Adrenal gland (tissue), 12 donors: ENCODE results near the gene EFNA3. TPM values are rescaled to one million over a fixed set of nuclear protein-coding genes. Genes with fewer than 3 reads are reported as not detected.

Source experiments
- DNase-seq, 7 donors: peaks; one replicate each; pipeline ENCODE4 v3.0.0-alpha.2; 2019 to 2020
- H3K27ac ChIP-seq, 5 donors: fragments of 200-600 bp; sonication (generic) in 4 of 5; 1 replicate in 3 of 5; 2 replicates in 2 of 5; pipeline versions ENCODE4 v1.5.1 to v1.8.0; 2016 to 2020; ENCODE audit warnings: mild to moderate bottlenecking in 1 of 5
- H3K27me3 ChIP-seq: fragments of 200-600 bp; 2 replicates; pipeline ENCODE4 v1.8.0; 2021
- H3K36me3 ChIP-seq, 2 donors: fragments of 200-600 bp; replicated peaks in 1 of 2; 1 replicate in 1 of 2; 2 replicates in 1 of 2; pipeline versions ENCODE4 v1.5.1 to v1.8.0; 2018 to 2022
- H3K4me1 ChIP-seq, 2 donors: fragments of 200-600 bp; replicated peaks in 1 of 2; 1 replicate in 1 of 2; 2 replicates in 1 of 2; pipeline versions ENCODE4 v1.5.1 to v1.8.0; 2018 to 2021
- H3K4me3 ChIP-seq, 4 donors: fragments of 200-600 bp; sonication (generic) in 3 of 4; one replicate each; pipeline ENCODE4 v1.5.1; 2016 to 2018
- H3K9me3 ChIP-seq, 3 donors: fragments of 200-600 bp; sonication (generic) in 1 of 3; replicated peaks in 1 of 3; 1 replicate in 2 of 3; 2 replicates in 1 of 3; pipeline versions ENCODE4 v1.5.1 to v1.8.0; 2016 to 2021
- POLR2A ChIP-seq, 2 donors: fragments of 450-650 bp; IDR thresholded peaks; one replicate each; pipeline ENCODE4 v1.6.1; 2017; ENCODE audit warnings: antibody characterized with exemption in 2 of 2, mild to moderate bottlenecking in 2 of 2, moderate library complexity in 1 of 2
- WGBS, 4 donors: extraction: QIAGEN DNeasy Blood & Tissue Kit in 2 of 4; methylation state at CpG; one replicate each; pipeline versions ENCODE4 v1.1.5 to v1.1.7; 2013 to 2017; 5-methylcytosine and 5-hydroxymethylcytosine counted together
- intact Hi-C, 2 donors: fragments of 100-400 bp; cut with DNase I; formaldehyde crosslinking; loops; one replicate each; pipeline versions ENCODE4 v1.14.1 to v1.15.0; 2022 to 2023
- polyA plus RNA-seq, 3 donors: library from polyadenylated mRNA; stranded (reverse); fragments of 200-250 nt in 2 of 3; fragments of 350-450 nt in 1 of 3; fragmentation: Illumina TruSeq in 1 of 3; extraction: RNeasy Lipid Tissue Mini Kit (QIAGEN cat#74804) in 1 of 3; gene quantifications; one replicate each; pipeline ENCODE4 v1.2.3, GENCODE V29; 2013 to 2014
- total RNA-seq, 9 donors: library from RNA; depleted of rRNA in 4 of 9; stranded (reverse); fragments of >200 nt in 4 of 9; fragments of 120-200 nt in 1 of 9; fragmentation: NEBNext Ultra II Directional in 1 of 9; extraction: Animal tissue kit (Norgen Biotek cat#: 25700) in 1 of 9; gene quantifications; one replicate each; pipeline versions ENCODE4 v1.1.0 to v1.2.4, GENCODE V29; 2013 to 2023
- TF ChIP-seq, protein P1 (sequence below), 6 experiments: fragments of 450-650 bp in 4 of 6; fragments of 200-600 bp in 2 of 6; sonication (generic) in 1 of 6; IDR thresholded peaks; 1 replicate in 5 of 6; 2 replicates in 1 of 6; pipeline versions ENCODE4 v1.5.1 to v1.8.0; 2016 to 2021; ENCODE audit warnings: antibody characterized with exemption in 6 of 6, mild to moderate bottlenecking in 2 of 6, moderate library complexity in 1 of 6
- donor health status: healthy with polysubstance abuse.
- donor health status: Bipolar disorder and iron deficiency.
- donor health status: DM: yes; HTN: yes; CAD: no.
- donor health status: DM: no; HTN: no; CAD: no.
- donor health status: DM: no; HTN: no; CAD: no.
- donor health status: DM: yes; HTN: yes; CAD: no.

Gene EFNA3
- total and polyA plus RNA-seq, 12 donors, result 1.4 to 7.3 (median 3.3) TPM

DNA sequence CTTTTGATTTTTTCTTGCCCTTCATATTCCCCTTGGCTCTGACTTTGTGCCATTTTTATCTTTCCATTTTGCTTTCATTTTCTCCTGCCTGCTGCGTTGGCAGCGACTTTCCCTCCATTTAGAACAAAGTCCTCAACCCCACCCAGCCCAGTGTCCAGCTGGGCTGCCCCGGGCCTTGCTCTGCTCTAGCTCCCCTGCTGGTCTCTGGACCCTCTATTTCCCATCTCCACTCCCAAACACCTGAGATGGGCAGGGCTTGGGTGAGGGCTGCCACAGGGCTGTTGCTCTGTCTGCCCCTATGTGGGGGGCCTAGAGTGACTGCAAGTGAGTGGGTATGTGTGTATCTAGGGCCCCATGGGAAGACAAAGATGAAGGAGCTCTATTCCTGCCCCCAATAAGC, 34.8 kb upstream of the EFNA3 start:
- TF ChIP-seq POLR2A (IDR thresholded peaks at IDR 0.05), result no peak
- TF ChIP-seq, protein P1, sequence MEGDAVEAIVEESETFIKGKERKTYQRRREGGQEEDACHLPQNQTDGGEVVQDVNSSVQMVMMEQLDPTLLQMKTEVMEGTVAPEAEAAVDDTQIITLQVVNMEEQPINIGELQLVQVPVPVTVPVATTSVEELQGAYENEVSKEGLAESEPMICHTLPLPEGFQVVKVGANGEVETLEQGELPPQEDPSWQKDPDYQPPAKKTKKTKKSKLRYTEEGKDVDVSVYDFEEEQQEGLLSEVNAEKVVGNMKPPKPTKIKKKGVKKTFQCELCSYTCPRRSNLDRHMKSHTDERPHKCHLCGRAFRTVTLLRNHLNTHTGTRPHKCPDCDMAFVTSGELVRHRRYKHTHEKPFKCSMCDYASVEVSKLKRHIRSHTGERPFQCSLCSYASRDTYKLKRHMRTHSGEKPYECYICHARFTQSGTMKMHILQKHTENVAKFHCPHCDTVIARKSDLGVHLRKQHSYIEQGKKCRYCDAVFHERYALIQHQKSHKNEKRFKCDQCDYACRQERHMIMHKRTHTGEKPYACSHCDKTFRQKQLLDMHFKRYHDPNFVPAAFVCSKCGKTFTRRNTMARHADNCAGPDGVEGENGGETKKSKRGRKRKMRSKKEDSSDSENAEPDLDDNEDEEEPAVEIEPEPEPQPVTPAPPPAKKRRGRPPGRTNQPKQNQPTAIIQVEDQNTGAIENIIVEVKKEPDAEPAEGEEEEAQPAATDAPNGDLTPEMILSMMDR (IDR thresholded peaks at IDR 0.05), result no peak
- Histone ChIP-seq H3K4me3 (no peak overlapping the region), H3K9me3 (no peaks in the 10 kb centered on the region), H3K27me3 (no peaks in the 10 kb centered on the region), H3K36me3 (no peaks in the 10 kb centered on the region), H3K27ac (no peak overlapping the region), H3K4me1 (peaks cover 3 to 9% of the 10 kb centered on the region in 2 donors)
- 79 to 83% (median 82%) methylated on average over 3 of the region's 3 CpGs for WGBS, 4 donors
- intact Hi-C loops, result no loop called here
- DNase-seq, result no peak

DNA sequence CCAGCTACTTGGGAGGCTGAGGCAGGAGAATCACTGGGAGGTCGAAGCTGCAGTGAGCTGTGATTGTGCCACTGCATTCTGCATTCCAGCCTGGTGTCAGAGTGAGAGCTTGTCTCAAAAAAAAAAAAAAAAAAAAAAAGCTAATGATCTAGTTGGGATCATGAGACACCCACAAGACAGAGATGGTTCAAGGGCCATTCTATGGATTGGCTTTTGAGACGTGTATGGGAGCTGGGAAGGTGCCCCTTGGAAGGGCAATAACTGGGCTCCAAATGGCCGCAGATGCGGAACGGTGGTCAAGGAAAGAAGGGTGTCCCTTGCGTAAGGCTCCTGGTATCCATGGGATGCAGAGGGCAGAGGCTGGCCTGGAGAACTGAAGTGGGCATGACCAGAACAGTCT, 34.3 kb upstream of the EFNA3 start:
- TF ChIP-seq, protein P1 (IDR thresholded peaks at IDR 0.05), result no peak
- TF ChIP-seq POLR2A (IDR thresholded peaks at IDR 0.05), result no peak
- Histone ChIP-seq H3K9me3 (no peaks in the 10 kb centered on the region), H3K36me3 (no peaks in the 10 kb centered on the region), H3K4me1 (peaks cover 3 to 9% of the 10 kb centered on the region in 2 donors), H3K4me3 (no peak overlapping the region), H3K27ac (peak overlapping the region in 3 of 5 donors; percentile 7 to 43 (median 43)), H3K27me3 (no peaks in the 10 kb centered on the region)
- 86 to 91% (median 88%) methylated on average over 6 of the region's 6 CpGs for WGBS, 4 donors
- intact Hi-C loops, result no loop called here
- DNase-seq, result no peak

DNA sequence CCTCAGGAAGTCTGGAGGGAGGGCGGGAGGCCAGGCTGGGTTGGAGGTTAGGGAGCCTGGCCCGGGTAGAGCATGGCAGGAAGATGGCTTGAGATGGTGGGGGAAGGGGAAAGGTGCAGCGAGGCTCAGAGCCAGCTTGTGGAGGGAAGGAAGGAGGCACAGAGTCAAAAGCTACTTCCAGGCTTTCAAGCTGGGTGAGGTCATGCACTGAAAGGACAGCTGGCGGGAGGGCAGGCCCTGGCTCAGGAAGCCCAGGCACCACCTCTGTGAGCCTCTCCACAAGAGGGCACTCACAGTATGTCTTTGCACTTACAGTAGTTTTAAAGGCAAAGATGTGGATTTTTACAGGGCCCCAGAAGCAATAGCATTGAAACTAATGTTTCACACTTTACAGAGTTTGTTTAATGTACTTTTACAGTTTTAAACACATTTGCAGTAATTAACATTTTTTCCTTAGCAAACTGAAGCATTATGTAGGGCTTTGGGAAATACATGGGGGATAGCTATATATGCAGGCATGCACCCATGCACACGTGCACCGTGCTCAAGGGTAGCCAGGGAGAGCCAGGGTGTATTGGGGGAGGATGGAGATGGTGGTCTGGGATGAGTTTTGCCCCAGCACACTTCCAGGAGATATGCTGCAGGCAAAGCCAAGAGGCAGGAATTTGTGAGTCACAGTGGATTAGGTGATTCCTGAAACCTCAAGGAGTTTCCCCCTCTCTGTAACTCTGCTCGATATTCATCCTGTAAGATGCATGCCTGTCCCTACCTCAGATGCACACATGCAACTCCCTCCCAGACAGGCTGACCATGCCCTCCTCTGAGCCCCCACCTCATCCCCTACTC, 33.6 kb upstream of the EFNA3 start:
- Histone ChIP-seq H3K36me3 (no peaks in the 10 kb centered on the region), H3K9me3 (no peaks in the 10 kb centered on the region), H3K27ac (peak overlapping the region in 3 of 5 donors; percentile 7 to 43 (median 43)), H3K4me1 (peaks cover 6 to 16% of the 10 kb centered on the region in 2 donors), H3K4me3 (no peak overlapping the region), H3K27me3 (no peaks in the 10 kb centered on the region)
- no peak for TF ChIP-seq POLR2A (IDR thresholded peaks at IDR 0.05)
- TF ChIP-seq, protein P1 (IDR thresholded peaks at IDR 0.05), result peak; percentile 65 to 85 (median 78)
- 45 to 58% (median 46%) methylated on average over 6 to 7 of the region's 7 CpGs for WGBS, 4 donors
- DNase-seq, result peak; percentile 85 to 96 (median 91)
- intact Hi-C loops, result loop anchor here in 1 of 2 donors (5.0 kb wide), 1 partner anchor 37 kb away; no protein-coding TSS in a partner anchor

DNA sequence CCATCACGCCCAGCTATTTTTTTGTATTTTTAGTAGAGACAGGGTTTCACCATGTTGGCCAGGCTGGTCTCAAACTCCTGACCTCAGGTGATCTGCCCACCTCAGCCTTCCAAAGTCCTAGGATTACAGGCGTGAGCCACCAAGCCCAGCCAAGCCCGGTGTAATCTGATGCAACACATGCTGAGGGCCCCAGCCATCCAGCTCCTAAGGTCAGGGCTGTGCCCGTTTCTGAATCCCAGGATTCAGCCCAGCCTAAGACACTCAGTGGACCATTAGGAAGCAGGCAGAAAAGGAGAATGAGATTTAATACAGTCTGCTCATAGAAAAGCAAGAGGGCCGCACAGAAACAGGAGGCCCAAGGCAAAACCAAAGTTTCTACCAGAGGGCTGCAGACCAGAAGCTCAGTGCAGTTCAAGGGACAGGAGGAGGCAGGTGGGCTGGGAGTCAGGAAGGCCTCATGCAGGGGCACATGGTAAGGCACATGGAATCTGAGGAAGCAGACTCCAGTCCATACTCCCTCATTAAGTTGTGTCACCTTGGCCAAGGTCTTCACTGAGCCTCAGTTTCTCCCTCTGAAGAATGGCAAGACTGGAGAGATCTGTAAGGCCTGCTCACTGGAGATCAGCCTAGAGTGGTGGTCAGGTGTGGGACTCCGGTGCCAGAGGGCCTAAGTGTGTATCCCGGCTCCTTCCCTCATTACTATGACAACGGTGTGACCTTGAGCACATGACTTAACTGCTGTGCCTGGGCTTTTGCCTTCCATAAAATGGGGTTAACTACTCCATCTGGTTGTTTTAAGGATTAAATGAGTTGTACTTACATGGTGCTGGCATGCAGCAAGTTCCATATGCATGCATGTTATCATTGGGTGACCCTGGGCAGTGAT, 29.9 kb upstream of the EFNA3 start:
- intact Hi-C loops, result loop anchor here in 1 of 2 donors (5.0 kb wide), 1 partner anchor 34 kb away; no protein-coding TSS in a partner anchor
- peaks cover 15 to 35% of the 10 kb centered on the region in 2 donors for H3K4me1 ChIP-seq
- no peaks in the 10 kb centered on the region for H3K36me3 ChIP-seq
- DNase-seq, result no peak
- no peak overlapping the region for H3K27ac ChIP-seq
- no peaks in the 10 kb centered on the region for H3K9me3 ChIP-seq
- H3K4me3 ChIP-seq, result no peak overlapping the region
- TF ChIP-seq POLR2A (IDR thresholded peaks at IDR 0.05), result no peak
- TF ChIP-seq, protein P1 (IDR thresholded peaks at IDR 0.05), result no peak
- WGBS, 4 donors, result 74 to 85% (median 79%) methylated on average over 7 to 8 of the region's 8 CpGs
- no peaks in the 10 kb centered on the region for H3K27me3 ChIP-seq
